GM12891 (cell line): ENCODE measurements around the gene TBXAS1.

Experiments used
- POLR2A ChIP-seq: IDR thresholded peaks from 2 replicates; pipeline ENCODE4 v1.6.1; 2011; ENCODE audit warnings: low read depth, low read length, control low read depth
- POLR2AphosphoS5 ChIP-seq: IDR thresholded peaks from 2 replicates; pipeline ENCODE4 v1.6.1; 2011; ENCODE audit warnings: low read depth, low read length, control low read depth
- SPI1 ChIP-seq: IDR thresholded peaks from 2 replicates; pipeline ENCODE4 v1.6.1; 2011; ENCODE audit warnings: low read depth, low read length, control low read depth

GRCh38 chr7:140062118-140062527 is 233.1 kb downstream of the TBXAS1 start:
- TF ChIP-seq SPI1 (no peak), POLR2AphosphoS5 (no peak), POLR2A (no peak)
